Caki2 (cell line): ENCODE measurements around the gene TADA2A. TPM values are rescaled to one million over a fixed set of nuclear protein-coding genes. Genes with fewer than 3 reads are reported as not detected.

Source experiments
- DNase-seq: peaks from one replicate; pipeline ENCODE4 v3.0.0-alpha.2; 2015; ENCODE audit warnings: low read depth
- in situ Hi-C: cut with HindIII; loops from 2 replicates; pipeline ENCODE4 v1.10.0; 2016; ENCODE audit warnings: low sequenced_read_pairs, low pct_unique_long_range_greater_than_20kb, mixed read lengths
- total RNA-seq: library from RNA; depleted of rRNA; stranded (reverse); fragments of >200 nt; shearing (Covaris generic); gene quantifications from 2 replicates; pipeline ENCODE4 v1.2.3, GENCODE V29; 2014; ENCODE audit warnings: low replicate concordance; rRNA removed

The TADA2A gene
- total RNA-seq: 6.8 and 14.1 TPM in 2 replicates

- in situ Hi-C loops: no loop called here
- DNase-seq: peak; percentile 79
Observed at GRCh38 chr17:37406635-37407461, at the start of gene TADA2A, which contains the start of gene ACACA. TSS of gene TADA2A (plus strand) at chr17:37406886. CDS start at chr17:37411366, 4,480 bp downstream. TSS of gene ACACA (minus strand) at chr17:37406836. CDS start at chr17:37406299, 537 bp downstream.

- DNase-seq: peak; percentile 61
- in situ Hi-C loops: no loop called here
Observed at GRCh38 chr17:37358098-37358829, 48.4 kb upstream of the TADA2A start.

- in situ Hi-C loops: no loop called here
Observed at GRCh38 chr17:37358830-37359681, 47.6 kb upstream of the TADA2A start.

GRCh38 chr17:37359682-37360188, 47.0 kb upstream of the TADA2A start:
- in situ Hi-C loops: no loop called here
- DNase-seq: no peak

More at GRCh38 chr17:37358830-37359681, 47.6 kb upstream of the TADA2A start:
- DNase-seq: peak; percentile 98

- in situ Hi-C loops: no loop called here
- DNase-seq: no peak
Observed at GRCh38 chr17:37360632-37361031, 46.1 kb upstream of the TADA2A start.

GRCh38 chr17:37361543-37361942, 45.1 kb upstream of the TADA2A start:
- no peak for DNase-seq
- in situ Hi-C loops: no loop called here

- in situ Hi-C loops: no loop called here
Observed at GRCh38 chr17:37365589-37365988, 41.1 kb upstream of the TADA2A start.

GRCh38 chr17:37368577-37368976, 38.1 kb upstream of the TADA2A start:
- DNase-seq: no peak
- in situ Hi-C loops: no loop called here

More at GRCh38 chr17:37365589-37365988, 41.1 kb upstream of the TADA2A start:
- no peak for DNase-seq

- DNase-seq: peak; percentile 79
- in situ Hi-C loops: no loop called here
Observed at GRCh38 chr17:37373530-37374159, 33.0 kb upstream of the TADA2A start.

GRCh38 chr17:37375706-37376105, 31.0 kb upstream of the TADA2A start, which contains the start of gene C17orf78:
TSS of gene C17orf78 (plus strand) at chr17:37375985. CDS start at chr17:37376093, 108 bp downstream.
- no peak for DNase-seq
- in situ Hi-C loops: no loop called here

- no peak for DNase-seq
- in situ Hi-C loops: no loop called here
Observed at GRCh38 chr17:37382056-37382455, 24.6 kb upstream of the TADA2A start.

- DNase-seq: no peak
- in situ Hi-C loops: no loop called here
Observed at GRCh38 chr17:37384560-37385149, 22.0 kb upstream of the TADA2A start.

- DNase-seq: no peak
- in situ Hi-C loops: no loop called here
Observed at GRCh38 chr17:37385474-37385990, 21.2 kb upstream of the TADA2A start.

- in situ Hi-C loops: no loop called here
- DNase-seq: no peak
Observed at GRCh38 chr17:37386462-37386861, 20.2 kb upstream of the TADA2A start.

GRCh38 chr17:37388266-37388665, 18.4 kb upstream of the TADA2A start:
- no peak for DNase-seq
- in situ Hi-C loops: no loop called here

GRCh38 chr17:37389160-37389559, 17.5 kb upstream of the TADA2A start:
- in situ Hi-C loops: no loop called here

GRCh38 chr17:37391146-37391545, 15.5 kb upstream of the TADA2A start:
- in situ Hi-C loops: no loop called here
- DNase-seq: no peak

More at GRCh38 chr17:37389160-37389559, 17.5 kb upstream of the TADA2A start:
- no peak for DNase-seq
